NCI-H510A treated with DMSO at 0.1 percent for 48 hours (cell line): Measurements from ENCODE around the gene ALG1.

Experiments used
- DNase-seq: peaks from one replicate; lab custom pipeline; 2025; lab: John Stamatoyannopoulos, UW

The ALG1 gene

GRCh38 chr16:5045499-5046115, 26.0 kb upstream of the ALG1 start:
- DNase-seq, result no peak

GRCh38 chr16:5046914-5047313, 24.7 kb upstream of the ALG1 start:
- no peak for DNase-seq

GRCh38 chr16:5054876-5055865, 16.5 kb upstream of the ALG1 start:
- no peak for DNase-seq

GRCh38 chr16:5056352-5056751, 15.3 kb upstream of the ALG1 start:
- DNase-seq, result no peak

- DNase-seq, result no peak
Measured at GRCh38 chr16:5058476-5058875, 13.2 kb upstream of the ALG1 start.

GRCh38 chr16:5059386-5060072, 12.1 kb upstream of the ALG1 start:
- no peak for DNase-seq

- DNase-seq, result no peak
Measured at GRCh38 chr16:5060073-5060641, 11.5 kb upstream of the ALG1 start.

GRCh38 chr16:5062051-5062450, 9.6 kb upstream of the ALG1 start:
- DNase-seq, result no peak

GRCh38 chr16:5062790-5063765, 8.6 kb upstream of the ALG1 start:
- DNase-seq, result no peak

- DNase-seq, result peak; percentile 21
Measured at GRCh38 chr16:5064915-5065314, 6.7 kb upstream of the ALG1 start.

- DNase-seq, result peak; percentile 13
Measured at GRCh38 chr16:5065326-5065725, 6.3 kb upstream of the ALG1 start.

GRCh38 chr16:5065813-5066212, 5.8 kb upstream of the ALG1 start, which contains the start of gene C16orf89:
Gene C16orf89, minus strand, starts transcription at chr16:5065956. Its CDS starts 48 bp downstream, at chr16:5065908.
- no peak for DNase-seq

- no peak for DNase-seq
Measured at GRCh38 chr16:5066511-5066910, 5.1 kb upstream of the ALG1 start.

GRCh38 chr16:5069048-5069447, 2.6 kb upstream of the ALG1 start:
- no peak for DNase-seq

- no peak for DNase-seq
Measured at GRCh38 chr16:5069854-5070253, 1.8 kb upstream of the ALG1 start.

- DNase-seq, result no peak
Measured at GRCh38 chr16:5070431-5071186, 1.0 kb upstream of the ALG1 start.

GRCh38 chr16:5071341-5071680, 332 bp upstream of the ALG1 start:
- no peak for DNase-seq

GRCh38 chr16:5072334-5073278, 963 bp downstream of the ALG1 start:
- DNase-seq, result no peak

GRCh38 chr16:5073279-5073629, 1.6 kb downstream of the ALG1 start:
- DNase-seq, result no peak
